SK-MEL-5 (cell line): Measurements from ENCODE around the gene PRRT3. TPM values are rescaled to one million over a fixed set of nuclear protein-coding genes. Genes with fewer than 3 reads are reported as not detected.
"Not testable (repeated sequence)": the region's sequence is repeated elsewhere in the genome, so short reads cannot be mapped to it uniquely, and the experiment has no call there.

Experiments used
- DNase-seq: peaks from one replicate; pipeline ENCODE4 v3.0.0-alpha.2; 2016; ENCODE audit warnings: low read depth, low spot score
- in situ Hi-C: cut with HindIII; loops from 2 replicates; pipeline ENCODE4 v1.10.0; 2016; ENCODE audit warnings: low sequenced_read_pairs, high pct_unique_total_duplicates, low pct_unique_long_range_greater_than_20kb
- total RNA-seq: library from RNA; depleted of rRNA; stranded (reverse); fragments of >200 nt; shearing (Covaris generic); gene quantifications from 2 replicates; pipeline ENCODE4 v1.2.3, GENCODE V29; 2014

PRRT3 gene
- total RNA-seq, 1 experiment from 2014 or later, result 0.34 TPM

GRCh38 chr3:9909221-9910013, 42.8 kb downstream of the PRRT3 start:
- in situ Hi-C loops, result no loop called here
- DNase-seq, result no peak

GRCh38 chr3:9908286-9908685, 43.9 kb downstream of the PRRT3 start:
- no peak for DNase-seq
- in situ Hi-C loops, result no loop called here

- in situ Hi-C loops, result no loop called here
- no peak for DNase-seq
Measured at GRCh38 chr3:9906480-9906879, 45.7 kb downstream of the PRRT3 start.

- no peak for DNase-seq
- in situ Hi-C loops, result no loop called here
Measured at GRCh38 chr3:9903904-9904303, 48.3 kb downstream of the PRRT3 start.

GRCh38 chr3:9903238-9903624, 49.0 kb downstream of the PRRT3 start:
- in situ Hi-C loops, result no loop called here
- DNase-seq, result no peak

- DNase-seq, result no peak
- in situ Hi-C loops, result no loop called here
Measured at GRCh38 chr3:9902372-9903237, 49.6 kb downstream of the PRRT3 start, which contains the start of gene IL17RE. Gene IL17RE, plus strand, starts transcription at chr3:9902848. Its CDS starts 85 bp downstream, at chr3:9902933.

GRCh38 chr3:9901967-9902366, 50.2 kb downstream of the PRRT3 start:
- in situ Hi-C loops, result no loop called here
- DNase-seq, result no peak

GRCh38 chr3:9900965-9901415, 51.2 kb downstream of the PRRT3 start:
- in situ Hi-C loops, result not testable (repeated sequence)

GRCh38 chr3:9899289-9899791, 52.9 kb downstream of the PRRT3 start:
- DNase-seq, result no peak
- in situ Hi-C loops, result no loop called here

More at GRCh38 chr3:9900965-9901415, 51.2 kb downstream of the PRRT3 start:
- DNase-seq, result not testable (repeated sequence)

- in situ Hi-C loops, result no loop called here
Measured at GRCh38 chr3:9898467-9899241, 53.6 kb downstream of the PRRT3 start.

GRCh38 chr3:9897408-9898372, 54.5 kb downstream of the PRRT3 start:
- DNase-seq, result no peak
- in situ Hi-C loops, result no loop called here

More at GRCh38 chr3:9898467-9899241, 53.6 kb downstream of the PRRT3 start:
- no peak for DNase-seq

GRCh38 chr3:9896755-9897407, 55.3 kb downstream of the PRRT3 start:
- in situ Hi-C loops, DNase-seq: not testable (repeated sequence)

- in situ Hi-C loops, DNase-seq: not testable (repeated sequence)
Measured at GRCh38 chr3:9895715-9896114, 56.5 kb downstream of the PRRT3 start.
